Measurements from ENCODE around the gene CACNA1F. TPM values are rescaled to one million over a fixed set of nuclear protein-coding genes. Genes with fewer than 3 reads are reported as not detected.

Gene CACNA1F
- polyA plus RNA-seq, 3 donors: 0.10 to 0.79 (median 0.10) TPM

DNA sequence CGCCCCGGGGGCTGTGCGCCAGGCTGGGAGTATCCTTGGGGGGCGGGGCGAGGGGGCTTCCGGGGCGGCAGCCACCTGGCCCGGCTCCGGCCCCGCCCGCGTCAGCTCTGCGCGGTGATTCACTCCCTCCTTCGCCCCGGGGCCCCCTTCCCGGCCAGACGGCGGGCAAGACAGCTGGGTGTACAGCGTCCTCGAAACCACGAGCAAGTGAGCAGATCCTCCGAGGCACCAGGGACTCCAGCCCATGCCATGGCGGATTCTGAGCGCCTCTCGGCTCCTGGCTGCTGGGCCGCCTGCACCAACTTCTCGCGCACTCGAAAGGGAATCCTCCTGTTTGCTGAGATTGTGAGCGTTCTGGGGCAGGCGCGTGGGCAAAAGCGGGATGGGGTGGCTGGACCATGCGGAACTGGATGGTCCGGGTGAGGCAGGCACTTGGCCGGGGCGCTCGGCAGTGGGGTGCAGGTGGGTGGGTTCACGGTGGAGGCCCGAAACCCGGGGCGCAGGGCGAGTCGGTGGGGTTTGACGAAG is 61.3 kb downstream of the CACNA1F start, which contains the start of gene PLP2:
TSS of gene PLP2 (plus strand) at position 147 of the 528 bp plus-strand sequence. CDS start at position 250, 103 bp downstream.
- H3K27ac ChIP-seq (ENCODE audit: low read depth, low read length): peak within 1 kb of the TSS; percentile 57
- 0 to 44% (median 1%) methylated on average over 28 to 45 of the region's 46 CpGs for WGBS, 3 donors

DNA sequence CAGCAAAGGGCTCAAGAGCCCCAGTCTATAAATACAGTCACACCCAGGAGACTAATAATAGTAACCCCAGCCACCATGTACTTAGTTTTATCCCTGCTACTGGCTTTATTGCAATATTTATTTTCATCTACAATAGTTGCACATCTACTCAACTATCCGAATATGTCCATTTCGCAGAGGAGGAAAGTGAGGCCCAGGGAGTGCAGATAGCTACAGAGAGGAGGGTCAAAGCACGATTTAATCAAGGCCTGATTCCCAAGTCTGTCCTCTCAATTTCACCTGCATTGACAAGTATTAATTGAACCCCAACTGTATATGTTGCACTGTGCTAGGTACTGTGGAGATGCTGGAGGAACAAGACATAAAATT is 65.4 kb downstream of the CACNA1F start:
- peak overlapping the region; percentile 92 for H3K27ac ChIP-seq (ENCODE audit: low read depth, low read length)
- WGBS, 3 donors: 48 to 84% (median 67%) methylated on average over 3 of the region's 3 CpGs

DNA sequence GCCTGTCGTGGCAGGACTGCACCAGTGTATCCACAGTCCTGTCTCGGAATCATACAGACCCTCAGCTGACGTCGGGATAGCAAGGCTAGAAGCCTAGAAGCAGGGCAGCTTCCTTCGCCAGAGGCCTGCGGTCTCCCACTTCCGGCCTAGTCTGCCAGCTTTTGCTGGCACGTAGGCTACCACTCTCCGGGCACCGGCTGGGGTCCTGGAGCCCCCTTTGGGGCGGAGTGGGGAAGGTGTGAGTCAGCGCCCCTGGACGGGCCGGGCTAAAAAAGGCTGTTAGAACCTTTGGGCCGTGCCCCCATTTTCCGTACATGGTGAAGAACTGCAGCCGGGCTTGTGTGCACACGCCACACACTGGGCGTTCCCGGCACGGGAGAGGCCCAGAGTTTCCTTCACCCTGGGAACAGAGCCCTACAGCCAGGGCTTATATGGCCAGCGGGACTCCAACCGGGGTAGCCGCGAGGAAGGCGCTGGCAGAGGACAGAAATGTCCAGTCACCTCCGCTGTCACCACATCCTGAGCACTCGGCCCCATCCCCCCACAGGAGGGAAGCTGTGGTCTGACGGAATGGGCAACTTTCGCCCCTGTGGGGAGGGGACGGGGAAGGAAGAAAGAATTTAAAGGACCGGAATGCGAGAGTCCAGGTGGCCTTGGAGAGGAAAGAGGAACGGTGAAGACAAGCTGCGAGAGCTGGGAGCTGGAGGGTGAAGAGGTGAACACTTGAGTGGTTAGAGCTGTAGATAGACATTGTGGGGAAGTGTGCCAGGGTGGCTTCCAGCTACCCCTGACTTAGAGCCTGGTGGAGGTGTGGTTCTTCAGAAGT is 66.0 kb downstream of the CACNA1F start:
- peak overlapping the region; percentile 92 for H3K27ac ChIP-seq (ENCODE audit: low read depth, low read length)
- WGBS, 3 donors: 10 to 48% (median 33%) methylated on average over 27 to 35 of the region's 35 CpGs

DNA sequence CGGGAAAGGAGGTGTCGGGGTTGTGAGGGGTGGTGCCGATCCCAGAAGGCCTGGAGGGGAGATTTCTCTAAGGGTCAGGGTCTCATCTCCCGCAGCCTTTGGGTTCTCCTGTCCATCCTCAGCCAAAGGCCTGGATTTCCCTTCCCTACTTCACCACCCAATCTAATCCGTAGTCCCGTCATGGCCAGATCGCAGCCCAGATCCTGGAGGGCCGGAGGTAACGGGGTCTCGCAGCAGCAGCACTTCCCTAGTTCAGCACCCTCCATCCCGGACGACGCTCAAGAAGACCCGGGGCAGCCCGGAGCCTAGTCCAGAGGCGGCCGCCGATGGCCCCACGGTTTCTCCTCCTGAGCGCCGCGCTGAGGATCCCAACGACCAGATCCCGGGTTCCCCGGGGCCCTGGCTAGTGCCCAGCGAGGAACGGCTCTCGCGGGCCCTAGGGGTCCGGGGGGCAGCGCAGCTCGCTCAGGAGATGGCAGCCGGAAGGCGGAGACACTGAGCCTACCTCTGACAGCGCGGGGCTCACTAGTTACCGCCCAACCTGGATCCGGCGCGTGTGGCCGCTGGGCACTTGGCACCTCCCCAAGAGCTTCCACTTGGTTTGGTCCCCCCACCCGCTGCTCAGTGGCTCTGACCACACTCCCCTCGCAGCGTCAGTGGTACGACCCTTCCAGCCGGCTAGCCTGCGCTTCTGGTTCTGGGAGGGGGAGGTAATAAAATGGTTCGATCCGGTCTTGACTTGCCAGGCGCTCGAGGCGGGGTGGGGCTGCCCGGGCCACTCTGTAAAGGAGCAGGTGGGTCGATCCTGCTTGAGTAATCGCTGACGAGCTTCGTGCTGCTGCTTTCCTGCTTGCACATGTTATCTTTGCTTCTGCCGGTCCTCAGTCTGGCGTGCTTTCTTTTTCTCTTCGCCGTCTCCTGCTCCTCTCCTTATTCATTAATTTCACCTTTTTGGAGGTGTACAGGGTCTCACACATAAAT is 66.9 kb downstream of the CACNA1F start:
- H3K27ac ChIP-seq (ENCODE audit: low read depth, low read length): peak overlapping the region; percentile 92
- WGBS, 3 donors: 15 to 44% (median 37%) methylated on average over 38 to 61 of the region's 61 CpGs

DNA sequence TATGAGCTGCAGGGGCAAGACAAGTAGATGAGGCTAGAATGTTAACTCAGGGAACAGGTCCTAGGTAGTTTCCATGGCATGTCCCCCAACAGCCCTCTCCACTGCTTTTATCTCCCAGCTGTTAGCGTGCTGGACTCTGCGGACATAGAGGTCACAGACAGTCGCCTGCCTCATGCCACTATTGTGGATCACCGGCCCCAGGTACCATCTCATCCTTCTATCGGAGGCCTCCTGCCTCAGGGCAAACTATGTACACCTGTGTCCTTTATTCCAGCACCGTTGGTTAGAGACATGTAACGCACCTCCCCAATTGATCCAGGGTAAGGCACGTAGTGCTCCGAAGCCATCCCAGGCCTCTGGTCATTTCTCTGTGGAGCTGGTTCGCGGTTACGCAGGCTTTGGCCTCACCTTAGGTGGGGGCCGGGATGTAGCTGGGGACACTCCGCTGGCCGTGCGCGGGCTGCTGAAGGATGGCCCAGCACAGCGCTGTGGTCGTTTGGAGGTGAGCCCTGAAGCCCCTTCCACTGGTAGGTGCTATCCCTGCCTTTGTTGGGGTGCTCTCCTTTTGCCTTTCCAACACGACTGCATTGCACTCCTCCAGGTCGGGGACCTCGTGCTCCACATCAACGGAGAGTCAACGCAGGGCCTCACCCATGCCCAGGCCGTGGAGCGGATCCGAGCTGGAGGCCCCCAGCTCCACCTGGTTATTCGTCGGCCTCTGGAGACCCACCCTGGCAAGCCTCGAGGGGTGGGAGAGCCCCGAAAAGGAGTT is 68.4 kb downstream of the CACNA1F start:
- peak overlapping the region; percentile 55 for H3K27ac ChIP-seq (ENCODE audit: low read depth, low read length)
- WGBS, 3 donors: 87 to 95% (median 93%) methylated on average over 26 to 31 of the region's 31 CpGs

DNA sequence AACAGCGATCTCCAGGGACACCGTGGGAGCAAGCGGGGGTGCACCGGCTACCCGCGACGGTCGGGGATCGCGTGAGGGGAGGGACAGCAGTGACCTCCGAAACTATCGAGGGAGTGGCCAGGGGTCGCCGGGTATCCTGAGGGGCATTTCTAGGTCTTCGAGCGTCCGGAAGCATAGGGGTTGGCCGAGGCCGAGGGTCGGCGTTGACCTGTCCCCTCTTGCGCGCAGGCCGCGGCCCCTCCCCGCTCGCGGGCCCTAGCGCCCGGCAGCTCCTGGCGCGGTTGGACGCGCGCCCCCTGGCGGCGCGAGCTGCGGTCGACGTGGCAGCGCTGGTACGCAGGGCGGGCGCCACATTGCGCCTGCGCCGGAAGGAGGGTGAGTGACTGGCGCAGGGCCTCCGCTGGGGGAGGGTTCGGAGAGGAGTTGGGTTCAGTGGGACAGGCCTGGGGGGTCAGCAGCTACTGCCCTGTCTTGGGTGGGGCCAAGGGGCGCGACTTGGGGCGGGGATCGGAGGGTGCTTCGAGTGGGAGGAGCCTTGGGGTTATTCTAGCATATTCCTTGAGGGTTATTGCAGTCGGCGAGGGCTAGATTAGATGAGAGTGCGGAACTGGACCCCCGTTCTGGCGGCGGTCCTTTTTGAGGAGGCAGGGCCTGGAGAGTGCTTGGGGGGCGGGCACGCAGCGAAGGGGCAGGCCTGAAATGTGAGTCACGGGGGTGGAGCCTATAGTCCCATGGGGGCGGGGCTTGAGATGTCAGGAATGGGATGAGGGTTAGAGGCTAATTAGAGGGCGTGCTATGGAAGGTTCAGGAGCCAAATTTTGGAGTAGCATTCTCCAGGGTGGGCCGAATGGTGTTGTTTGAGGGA is 69.4 kb downstream of the CACNA1F start:
- H3K27ac ChIP-seq (ENCODE audit: low read depth, low read length): peak overlapping the region; percentile 94
- 1 to 36% (median 2%) methylated on average over 34 to 69 of the region's 69 CpGs for WGBS, 3 donors

DNA sequence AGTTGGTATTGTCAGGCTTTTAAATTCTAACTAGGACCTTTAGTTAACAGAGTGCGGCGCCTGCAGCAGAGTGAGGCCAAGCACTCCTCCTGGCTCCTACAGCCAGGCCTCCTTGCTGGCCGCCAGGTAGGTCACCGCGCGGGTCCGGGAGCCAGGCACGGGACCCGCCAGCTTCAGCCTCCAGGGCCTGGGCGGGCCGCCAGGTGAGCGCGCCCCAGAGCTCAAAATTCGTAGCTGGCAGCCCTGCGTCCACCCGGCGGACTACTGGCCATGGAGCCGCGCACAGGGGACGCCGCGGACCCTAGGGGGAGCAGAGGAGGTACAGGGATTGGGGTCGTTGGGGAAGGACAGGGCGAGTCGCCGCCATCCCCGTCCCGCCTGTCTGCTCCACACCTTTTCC is 70.5 kb downstream of the CACNA1F start, which contains the start of gene MAGIX:
TSS of gene MAGIX (plus strand) at position 139 of the 400 bp plus-strand sequence. CDS start at position 271, 132 bp downstream.
- WGBS, 3 donors: 20 to 78% (median 76%) methylated on average over 15 to 28 of the region's 28 CpGs
- H3K27ac ChIP-seq (ENCODE audit: low read depth, low read length): no peak within 1 kb of the TSS

DNA sequence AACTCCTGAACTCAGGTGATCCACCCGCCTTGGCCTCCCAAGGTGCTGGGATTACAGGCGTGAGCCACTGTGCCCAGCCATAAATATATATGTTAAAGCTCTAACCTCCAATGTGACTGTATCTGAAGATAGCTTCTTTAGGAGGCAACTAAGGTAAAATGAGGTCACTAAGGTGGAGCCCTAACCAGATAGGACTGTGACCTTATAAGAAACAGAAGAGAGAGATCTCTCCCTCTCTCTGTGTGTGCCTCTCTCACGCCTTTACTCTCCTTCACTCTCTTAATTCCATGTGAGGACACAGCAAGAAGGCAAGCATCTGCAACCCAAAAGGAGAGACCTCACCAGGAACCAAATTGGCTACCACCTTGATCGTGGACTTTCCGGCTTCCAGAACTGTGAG is 71.5 kb downstream of the CACNA1F start:
- 81 to 93% (median 85%) methylated on average over 5 of the region's 5 CpGs for WGBS, 3 donors
- no peak overlapping the region for H3K27ac ChIP-seq (ENCODE audit: low read depth, low read length)

DNA sequence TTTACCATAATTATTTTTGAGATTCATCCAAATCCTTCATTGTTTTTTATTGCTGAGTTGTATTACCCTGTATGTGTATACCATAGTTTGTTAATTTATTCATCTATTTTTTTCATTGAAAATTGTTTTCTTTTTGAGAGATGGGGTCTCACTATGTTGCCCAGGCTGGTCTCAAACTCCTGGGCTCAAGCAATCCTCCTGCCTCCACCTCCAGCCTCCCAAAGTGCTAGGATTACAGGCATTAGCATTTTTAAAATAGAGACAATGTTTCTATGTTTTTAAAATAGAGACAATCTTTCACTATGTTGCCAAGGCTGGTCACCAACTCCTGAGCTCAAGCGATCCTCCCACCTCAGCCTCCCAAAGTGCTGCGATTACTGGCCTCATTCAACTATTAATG is 72.2 kb downstream of the CACNA1F start:
- 92 to 94% (median 92%) methylated on average over 2 of the region's 2 CpGs for WGBS, 3 donors
- no peak overlapping the region for H3K27ac ChIP-seq (ENCODE audit: low read depth, low read length)

DNA sequence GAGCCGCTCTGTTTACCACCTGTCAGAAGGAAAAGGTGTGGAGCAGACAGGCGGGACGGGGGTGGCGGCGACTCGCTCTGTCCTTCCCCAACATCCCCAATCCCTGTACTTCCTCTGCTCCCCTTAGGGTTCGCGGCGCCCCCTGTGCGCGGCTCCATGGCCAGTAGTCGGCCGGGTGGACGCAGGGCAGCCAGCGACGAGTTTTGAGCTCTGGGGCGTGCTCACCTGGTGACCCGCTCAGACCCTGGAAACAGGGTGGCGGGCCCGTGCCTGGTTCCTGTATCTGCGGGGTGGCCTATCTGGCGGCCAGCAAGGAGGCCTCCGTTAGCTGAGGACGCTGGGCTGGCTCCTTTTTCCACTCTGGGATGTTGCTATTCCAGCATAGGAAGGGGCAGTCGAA is 75.9 kb downstream of the CACNA1F start:
- WGBS, 3 donors: 75 to 85% (median 79%) methylated on average over 22 to 24 of the region's 25 CpGs
- H3K27ac ChIP-seq (ENCODE audit: low read depth, low read length): no peak overlapping the region

DNA sequence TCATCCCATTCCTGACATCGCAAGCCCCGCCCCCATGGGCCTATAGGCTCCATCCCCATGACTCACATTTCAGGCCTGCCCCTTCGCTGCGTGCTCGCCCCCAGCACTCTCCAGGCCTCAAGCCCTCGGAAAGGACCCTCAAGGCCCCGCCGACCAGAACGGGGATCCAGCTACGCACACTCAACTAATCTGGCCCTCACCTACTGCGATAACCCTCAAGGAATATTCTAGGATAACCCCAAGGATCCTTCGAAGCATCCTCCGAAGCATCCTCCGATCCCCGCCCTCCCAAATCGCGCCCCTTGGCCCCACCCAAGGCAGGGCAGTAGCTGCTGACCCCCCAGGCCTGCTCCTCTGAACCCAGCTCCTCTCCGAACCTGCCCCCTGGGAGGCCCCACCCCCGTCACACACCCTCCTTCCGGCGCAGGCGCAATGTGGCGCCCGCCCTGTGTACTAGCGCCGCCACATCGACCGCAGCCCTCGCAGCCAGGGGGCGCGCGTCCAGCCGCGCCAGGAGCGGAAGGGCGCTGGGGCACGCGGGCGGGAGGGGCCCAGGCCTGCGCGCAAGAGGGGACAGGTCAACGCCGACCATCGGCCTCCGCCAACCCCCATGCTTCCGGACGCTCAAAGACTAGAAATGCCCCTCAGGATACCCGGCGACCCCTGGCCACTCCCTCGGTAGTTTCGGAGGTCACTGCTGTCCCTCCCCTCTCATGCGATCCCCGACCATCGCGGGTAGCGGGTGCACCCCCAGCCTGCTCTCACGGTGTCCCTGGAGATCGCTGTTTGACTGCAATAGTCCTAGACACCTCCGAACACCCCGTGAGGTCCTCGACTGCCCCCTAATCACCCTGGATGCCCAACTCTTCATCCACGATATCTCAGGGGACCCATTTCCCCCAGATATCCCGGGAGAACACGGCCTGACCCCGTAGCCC is 77.0 kb downstream of the CACNA1F start:
- peak overlapping the region; percentile 81 for H3K27ac ChIP-seq (ENCODE audit: low read depth, low read length)
- WGBS, 3 donors: 2 to 40% (median 3%) methylated on average over 28 to 65 of the region's 65 CpGs

DNA sequence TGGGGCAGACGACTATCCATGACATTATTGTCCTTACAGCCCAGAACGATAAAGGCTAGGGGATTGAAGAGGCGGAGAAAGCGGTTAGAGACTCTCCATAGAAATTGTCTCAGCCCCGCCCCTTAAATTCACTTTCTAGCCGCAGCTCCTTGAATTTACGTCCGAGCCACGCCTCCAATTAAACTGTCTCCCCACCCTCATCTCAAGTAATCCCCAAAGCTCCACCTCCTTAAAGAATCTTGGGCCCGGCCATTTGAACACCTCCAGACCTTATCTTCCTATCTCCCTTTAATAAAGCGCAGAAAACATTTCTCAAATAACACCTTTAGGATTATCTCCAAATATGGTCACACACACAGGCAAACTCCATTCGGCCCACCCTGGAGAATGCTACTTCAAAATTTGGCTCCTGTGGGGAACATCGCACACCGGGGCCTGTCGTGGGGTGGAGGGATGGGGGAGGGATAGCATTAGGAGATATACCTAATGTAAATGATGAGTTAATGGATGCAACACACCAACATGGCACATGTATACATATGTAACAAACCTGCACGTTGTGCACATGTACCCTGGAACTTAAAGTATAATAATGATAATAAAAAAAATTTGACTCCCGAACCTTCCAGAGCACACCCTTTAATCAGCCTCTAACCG is 77.8 kb downstream of the CACNA1F start:
- no peak overlapping the region for H3K27ac ChIP-seq (ENCODE audit: low read depth, low read length)
- WGBS, 3 donors: 1 to 49% (median 4%) methylated on average over 16 to 18 of the region's 18 CpGs
